ENCODE measurements around the gene UNC5CL. TPM values are rescaled to one million over a fixed set of nuclear protein-coding genes. Genes with fewer than 3 reads are reported as not detected.

Gene UNC5CL
- total and polyA plus RNA-seq, 2 of the 8 experiments (the other 6 are each of a cell fraction or from before 2014, with no cell fraction given): 1.3 to 1.7 TPM

- H2AK5ac ChIP-seq (ENCODE audit: low read depth, low read length): no peak overlapping the region
- no peaks in the 10 kb centered on the region for H3K79me2 ChIP-seq (ENCODE audit: control insufficient read depth in 1 of 2, insufficient read depth in 2 of 2, low read length in 2 of 2)
- H4K8ac ChIP-seq (ENCODE audit: extremely low read depth, insufficient read depth, low read length): no peak overlapping the region
- H3K14ac ChIP-seq (ENCODE audit: insufficient read length): no peak overlapping the region
- peaks cover 0 to 2% (median 0%) of the 10 kb centered on the region in 4 experiments; a peak in 2 of 7 replicates for H3K27me3 ChIP-seq (replicated peaks in 1 of 4; ENCODE audit: control insufficient read depth in 3 of 4, extremely low read depth in 1 of 4, insufficient read depth in 3 of 4, low read length in 3 of 4)
- no peak overlapping the region for H3K56ac ChIP-seq (replicated peaks; ENCODE audit: insufficient read length, low read depth, low read length)
- peak overlapping the region; percentile 45; the same call in 1 of the 2 replicates for H2BK5ac ChIP-seq (ENCODE audit: low read depth, low read length)
- CTCF ChIA-PET (ENCODE audit: partially characterized antibody): no interaction called here
- H3K9me3 ChIP-seq (ENCODE audit: insufficient read depth in 2 of 2, low read depth in 1 of 2, low read length in 1 of 2): no peaks in the 10 kb centered on the region
- H3K18ac ChIP-seq (ENCODE audit: extremely low read depth, low read length): peak overlapping the region; percentile 83; the same call in 1 of the 2 replicates
- peak overlapping the region in 1 of 4 experiments; percentile 8; a peak in 1 of 8 replicates for H3K4me3 ChIP-seq (ENCODE audit: extremely low read depth in 1 of 4, insufficient read depth in 2 of 4, low read depth in 3 of 4, low read length in 4 of 4)
- 0 out of 2 replicates have a peak overlapping the region, but pooled peaks have one; percentile 53 for H2BK12ac ChIP-seq (ENCODE audit: low read depth, low read length)
- no peak overlapping the region for H2BK120ac ChIP-seq (replicated peaks; ENCODE audit: low read depth, low read length)
- H2AFZ ChIP-seq (ENCODE audit: low read length): 0 out of 2 replicates have a peak overlapping the region, but pooled peaks have one; percentile 2
- no peak overlapping the region for H4K91ac ChIP-seq (replicated peaks; ENCODE audit: insufficient read length, low read length)
- POLR2A ChIA-PET (ENCODE audit: partially characterized antibody): no interaction called here
- no peak overlapping the region for H4K5ac ChIP-seq (ENCODE audit: insufficient read length, low read depth, low read length)
- no peaks in the 10 kb centered on the region for H3K79me1 ChIP-seq (ENCODE audit: low read depth, low read length)
- H3K23me2 ChIP-seq (ENCODE audit: low read depth, low read length): no peaks in the 10 kb centered on the region
- peaks cover 0 to 12% (median 3%) of the 10 kb centered on the region in 4 experiments; a peak in 5 of 7 replicates for H3K4me1 ChIP-seq (replicated peaks in 1 of 4; ENCODE audit: control insufficient read depth in 3 of 4, insufficient read depth in 4 of 4, low read length in 3 of 4)
- DNase-seq (ENCODE audit: low read depth in 1 of 2, low spot score in 2 of 2) (no peak), FAIRE-seq (peak; percentile 39)
- no peak overlapping the region for H2BK20ac ChIP-seq (ENCODE audit: low read length)
- H3K23ac ChIP-seq (ENCODE audit: insufficient read length): no peak overlapping the region
- H3K4me2 ChIP-seq (ENCODE audit: insufficient read depth in 1 of 2, low read depth in 2 of 2, low read length in 2 of 2): peak overlapping the region in 1 of 2 experiments; percentile 29; a peak in 2 of 4 replicates
- no peak overlapping the region for H3K9ac ChIP-seq (replicated peaks in 1 of 4; ENCODE audit: extremely low read depth in 1 of 4, low read depth in 3 of 4, low read length in 3 of 4)
- no peak overlapping the region for H3K4ac ChIP-seq (replicated peaks; ENCODE audit: insufficient read length, low read depth, low read length)
- H3K27ac ChIP-seq (ENCODE audit: low read depth, low read length): no peak overlapping the region
- H2BK15ac ChIP-seq (ENCODE audit: low read length): no peak overlapping the region
- no peaks in the 10 kb centered on the region for H4K20me1 ChIP-seq (replicated peaks in 1 of 2; ENCODE audit: control insufficient read depth in 1 of 2, insufficient read depth in 2 of 2, low read length in 2 of 2)
- no peaks in the 10 kb centered on the region for H3K36me3 ChIP-seq (ENCODE audit: control insufficient read depth in 2 of 4, insufficient read depth in 4 of 4, low read length in 3 of 4)
- TF ChIP-seq SRF (IDR thresholded peaks at IDR 0.05; ENCODE audit: low read depth, low read length) (no peak), NANOG (IDR thresholded peaks at IDR 0.05; ENCODE audit: insufficient read depth, low read depth, low read length, poor library complexity, severe bottlenecking) (peak; percentile 78), SP1 (IDR thresholded peaks at IDR 0.05; ENCODE audit: low read depth, low read length) (peak; percentile 16; the same call in 1 of the 2 replicates), YY1 (IDR thresholded peaks at IDR 0.05; ENCODE audit: low read depth, low read length) (peak; percentile 47; the same call in 1 of the 2 replicates), POU5F1 (IDR thresholded peaks at IDR 0.05; ENCODE audit: low read depth, low read length) (0 out of 2 replicates have a peak, but pooled peaks have one; percentile 40)
Observed at GRCh38 chr6:40983752-40984151, 55.3 kb downstream of the UNC5CL start.

All from H1 (cell line).